ENCODE results near the gene EFCAB6. TPM values are rescaled to one million over a fixed set of nuclear protein-coding genes. Genes with fewer than 3 reads are reported as not detected.

Gene EFCAB6
- total RNA-seq, 1 donor from 2014 or later: 1.5 TPM

- no peak overlapping the region for H3K4me3 Mint-ChIP-seq
- TF ChIP-seq CTCF (conservative IDR thresholded peaks at IDR 0.05): no peak
- H3K4me1 Mint-ChIP-seq: no peaks in the 10 kb centered on the region
- peaks cover 10% of the 10 kb centered on the region for H3K27me3 Mint-ChIP-seq (ENCODE audit: low read depth)
- H3K9me3 Mint-ChIP-seq: no peaks in the 10 kb centered on the region
- no peaks in the 10 kb centered on the region for H3K36me3 Mint-ChIP-seq (ENCODE audit: low read depth)
- DNase-seq (ENCODE audit: low read depth, low spot score): no peak
- H3K27ac Mint-ChIP-seq (ENCODE audit: unreplicated experiment): no peak overlapping the region
Measured at GRCh38 chr22:43745783-43746356, 66.2 kb downstream of the EFCAB6 start.

GRCh38 chr22:43745411-43745770 lies 66.7 kb downstream of the EFCAB6 start:
- Mint-ChIP-seq H3K9me3 (no peaks in the 10 kb centered on the region), H3K4me3 (no peak overlapping the region), H3K4me1 (no peaks in the 10 kb centered on the region), H3K27ac (ENCODE audit: unreplicated experiment) (no peak overlapping the region), H3K36me3 (ENCODE audit: low read depth) (no peaks in the 10 kb centered on the region), H3K27me3 (ENCODE audit: low read depth) (peaks cover 10% of the 10 kb centered on the region)
- DNase-seq (ENCODE audit: low read depth, low spot score): no peak
- no peak for TF ChIP-seq CTCF (conservative IDR thresholded peaks at IDR 0.05)

GRCh38 chr22:43744700-43745410 lies 67.2 kb downstream of the EFCAB6 start:
- no peak overlapping the region for H3K27ac Mint-ChIP-seq (ENCODE audit: unreplicated experiment)
- H3K36me3 Mint-ChIP-seq (ENCODE audit: low read depth): no peaks in the 10 kb centered on the region
- H3K9me3 Mint-ChIP-seq: no peaks in the 10 kb centered on the region
- H3K27me3 Mint-ChIP-seq (ENCODE audit: low read depth): peaks cover 9% of the 10 kb centered on the region
- H3K4me3 Mint-ChIP-seq: no peak overlapping the region
- DNase-seq (ENCODE audit: low read depth, low spot score): no peak
- TF ChIP-seq CTCF (conservative IDR thresholded peaks at IDR 0.05): no peak
- H3K4me1 Mint-ChIP-seq: no peaks in the 10 kb centered on the region

DNA sequence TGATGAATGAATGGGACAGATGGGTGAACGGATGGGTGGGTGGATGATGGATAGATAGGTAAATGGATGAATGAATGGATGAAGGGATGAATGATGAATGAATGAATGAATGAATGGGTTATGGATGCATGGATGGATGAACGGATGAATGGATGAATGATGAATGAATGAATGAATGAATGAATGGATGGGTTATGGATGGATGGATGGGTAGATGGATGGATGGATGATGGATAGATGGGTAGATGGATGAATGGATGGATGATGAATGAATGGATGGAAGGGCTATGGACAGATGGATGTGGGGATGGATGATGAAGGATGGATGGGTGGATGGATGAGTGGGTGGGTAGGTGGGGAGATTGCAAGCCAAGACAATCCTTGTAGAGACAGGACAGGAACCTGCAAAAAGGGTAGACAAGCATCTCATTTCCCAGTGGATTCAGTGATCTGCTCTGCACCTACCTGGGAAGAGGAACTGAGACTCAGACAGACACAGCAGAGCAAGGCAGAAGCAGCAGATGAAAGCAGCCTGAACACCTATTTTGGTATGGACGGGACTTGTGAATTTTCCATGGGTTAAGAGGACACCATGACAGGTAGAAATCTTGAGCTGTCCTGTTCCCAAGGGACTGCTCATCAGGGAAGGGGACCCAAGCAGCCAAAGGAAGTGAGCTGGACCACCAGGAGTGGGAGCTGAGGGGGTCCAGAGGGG lies 68.0 kb downstream of the EFCAB6 start:
- Mint-ChIP-seq H3K9me3 (no peaks in the 10 kb centered on the region), H3K4me1 (no peaks in the 10 kb centered on the region), H3K27ac (ENCODE audit: unreplicated experiment) (no peak overlapping the region), H3K36me3 (ENCODE audit: low read depth) (no peaks in the 10 kb centered on the region), H3K4me3 (no peak overlapping the region), H3K27me3 (ENCODE audit: low read depth) (peaks cover 4% of the 10 kb centered on the region)
- TF ChIP-seq CTCF (conservative IDR thresholded peaks at IDR 0.05): no peak
- no peak for DNase-seq (ENCODE audit: low read depth, low spot score)

- Mint-ChIP-seq H3K9me3 (no peaks in the 10 kb centered on the region), H3K36me3 (ENCODE audit: low read depth) (no peaks in the 10 kb centered on the region), H3K4me3 (no peak overlapping the region), H3K27ac (ENCODE audit: unreplicated experiment) (no peak overlapping the region), H3K27me3 (ENCODE audit: low read depth) (no peaks in the 10 kb centered on the region), H3K4me1 (no peaks in the 10 kb centered on the region)
- TF ChIP-seq CTCF (conservative IDR thresholded peaks at IDR 0.05): no peak
- no peak for DNase-seq (ENCODE audit: low read depth, low spot score)
Measured at GRCh38 chr22:43743131-43743530, 69.0 kb downstream of the EFCAB6 start.
